Activated T-cell treated with anti-CD3 and anti-CD28 coated beads, Interleukin-2, amount 50 U/mL, for 1 hour (primary cell): ENCODE results near the gene GET3.
"Not testable (repeated sequence)": the region's sequence is repeated elsewhere in the genome, so short reads cannot be mapped to it uniquely, and the experiment has no call there.

ENCODE experiments used
- DNase-seq: peaks from one replicate; pipeline ENCODE4 v3.0.0-alpha.2; 2020

The GET3 gene

DNA sequence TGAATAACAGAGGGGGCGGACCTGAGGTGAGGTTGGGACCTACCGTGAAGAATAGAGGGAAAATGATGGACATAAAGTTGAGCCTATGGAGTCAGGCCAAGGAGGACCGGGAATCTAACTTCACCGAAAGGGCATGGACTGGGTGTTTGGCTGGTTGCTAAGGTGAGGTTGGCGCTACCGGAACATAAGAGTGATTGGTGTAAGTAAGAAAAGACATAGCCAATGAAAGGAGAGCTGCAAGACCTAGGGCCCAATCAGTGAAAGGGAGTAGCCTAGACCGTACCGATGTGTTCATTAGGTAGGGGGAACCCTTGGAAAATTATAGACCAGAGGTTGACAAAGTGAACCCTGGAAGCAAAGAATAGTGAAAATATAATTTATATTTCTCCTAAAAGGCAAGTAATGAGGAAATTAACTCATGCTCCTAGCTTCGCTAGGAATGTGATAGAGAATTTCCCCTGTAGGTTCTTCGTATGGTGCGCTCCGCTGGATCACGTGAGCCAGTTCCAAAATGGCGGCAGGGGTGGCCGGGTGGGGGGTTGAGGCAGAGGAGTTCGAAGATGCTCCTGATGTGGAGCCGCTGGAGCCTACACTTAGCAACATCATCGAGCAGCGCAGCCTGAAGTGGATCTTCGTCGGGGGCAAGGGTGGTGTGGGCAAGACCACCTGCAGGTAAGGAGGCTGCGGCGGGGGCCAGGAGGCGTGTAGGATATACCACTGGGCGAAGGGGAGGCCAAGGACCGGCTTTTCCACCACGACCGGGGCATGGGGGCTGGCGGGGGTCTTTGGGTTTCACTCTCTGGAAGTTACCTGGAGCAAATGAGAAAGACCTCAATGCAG is at the start of gene GET3:
TSS of gene GET3 (plus strand) at position 503 of the 840 bp plus-strand sequence. CDS start at position 512, 9 bp downstream.
- DNase-seq, result peak; percentile 75

DNA sequence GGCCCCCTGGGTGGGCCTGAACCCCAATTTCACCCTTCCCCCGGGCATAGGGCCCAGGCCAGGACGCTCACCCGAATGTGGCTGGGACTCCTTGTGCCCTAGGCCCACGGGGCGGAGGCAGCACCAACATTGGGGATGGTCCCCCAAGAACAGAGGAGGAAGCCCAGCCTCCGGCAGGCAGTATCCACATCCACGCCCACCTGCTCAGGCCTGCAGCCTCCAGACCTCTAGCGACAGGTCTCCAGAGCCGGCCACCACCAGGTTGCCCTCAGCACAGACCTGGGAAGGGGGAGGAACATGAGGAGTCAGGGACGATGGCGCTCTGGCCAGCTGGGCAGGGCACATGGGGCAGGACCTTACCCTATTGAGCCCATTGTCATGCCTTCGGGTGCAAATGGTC is 48.3 kb upstream of the GET3 start:
- no peak for DNase-seq

DNA sequence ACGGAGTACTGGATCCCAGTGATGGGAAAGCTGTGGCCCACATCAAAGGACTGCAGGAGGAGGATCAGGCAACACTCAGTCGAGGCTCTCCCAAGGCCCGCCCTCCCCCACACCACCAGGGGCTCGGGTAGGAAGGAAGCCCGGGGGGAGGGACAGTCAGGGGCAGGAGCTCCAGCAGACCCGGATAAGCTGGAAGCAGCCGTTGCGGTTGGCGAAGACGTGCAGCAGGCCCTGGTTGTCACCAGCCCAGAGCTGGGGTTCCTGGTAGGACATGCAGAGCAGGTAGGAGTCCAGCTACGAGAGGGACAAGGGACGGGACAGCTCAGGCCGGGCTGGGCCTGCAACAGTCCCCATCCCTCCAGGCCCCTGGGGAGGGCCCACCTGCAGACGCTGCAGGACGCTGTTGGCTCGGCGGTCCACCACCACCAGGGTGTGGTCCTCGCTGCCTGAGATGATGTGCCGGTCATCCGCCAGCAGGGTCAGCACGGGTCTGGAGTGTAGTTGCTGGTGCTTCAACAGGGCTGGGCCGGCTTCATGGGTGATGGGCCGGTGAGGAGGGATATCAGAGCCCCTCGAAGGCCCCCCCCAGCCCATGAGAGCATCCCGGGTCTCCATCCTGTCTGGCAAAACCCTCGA is 47.6 kb upstream of the GET3 start:
- DNase-seq, result no peak

DNA sequence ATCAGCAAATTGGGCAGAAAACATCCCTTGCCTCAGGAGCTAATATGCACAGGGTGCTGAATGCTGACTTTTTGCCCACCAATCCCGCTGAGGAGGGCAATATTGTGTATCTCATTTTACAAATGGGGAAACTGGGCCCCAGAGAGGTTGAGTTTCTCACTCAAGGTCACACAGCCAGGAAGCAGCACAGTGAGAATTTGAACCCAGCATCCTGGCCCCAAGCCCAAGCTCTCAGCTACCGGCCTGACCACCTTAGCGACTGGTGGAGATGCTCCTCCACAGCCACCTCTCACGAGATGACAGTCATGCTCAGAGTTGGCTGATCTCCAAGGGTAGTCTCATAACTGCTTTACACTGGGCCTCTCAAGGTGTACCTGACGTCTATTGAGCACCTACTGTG is 44.3 kb upstream of the GET3 start:
- DNase-seq, result no peak

DNA sequence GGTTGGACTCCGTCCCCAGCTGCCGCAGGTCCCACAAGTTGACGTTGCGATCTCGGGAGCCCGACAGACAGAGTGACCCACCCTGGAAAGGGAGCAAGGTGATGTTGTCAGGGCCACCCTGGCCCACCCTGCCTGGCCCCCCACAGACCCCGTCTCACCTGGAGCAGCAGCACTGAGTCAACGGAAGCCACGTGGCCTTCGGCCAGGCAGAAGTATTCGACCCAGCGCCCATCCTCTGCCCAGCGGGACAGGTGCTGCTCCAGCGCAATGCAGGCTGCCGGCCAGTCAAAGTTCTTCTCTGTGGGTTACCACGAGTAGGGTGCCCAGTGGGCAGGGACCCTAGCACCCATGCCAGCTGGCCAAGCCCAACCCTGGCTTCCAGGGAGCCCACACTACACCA is 42.7 kb upstream of the GET3 start:
- DNase-seq, result no peak

DNA sequence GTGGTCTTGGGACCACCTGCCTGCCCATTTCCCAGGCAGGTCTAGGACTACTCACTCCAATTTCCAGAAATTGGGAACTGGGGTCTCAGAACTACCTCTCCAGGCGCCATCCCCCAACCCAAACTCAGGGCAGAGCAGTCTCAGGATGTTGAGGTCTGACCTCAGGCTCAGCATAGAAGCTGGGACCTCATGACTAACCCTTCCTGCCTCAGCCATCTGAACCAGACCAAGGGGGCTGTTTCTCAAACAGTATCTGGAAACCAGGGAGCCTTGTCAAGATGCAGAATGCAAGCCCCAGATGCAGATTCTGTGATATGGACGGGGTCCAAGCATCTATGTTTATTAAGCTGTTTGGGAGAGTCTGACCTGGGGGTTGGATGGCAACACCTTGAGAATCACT is 42.2 kb upstream of the GET3 start:
- no peak for DNase-seq

DNA sequence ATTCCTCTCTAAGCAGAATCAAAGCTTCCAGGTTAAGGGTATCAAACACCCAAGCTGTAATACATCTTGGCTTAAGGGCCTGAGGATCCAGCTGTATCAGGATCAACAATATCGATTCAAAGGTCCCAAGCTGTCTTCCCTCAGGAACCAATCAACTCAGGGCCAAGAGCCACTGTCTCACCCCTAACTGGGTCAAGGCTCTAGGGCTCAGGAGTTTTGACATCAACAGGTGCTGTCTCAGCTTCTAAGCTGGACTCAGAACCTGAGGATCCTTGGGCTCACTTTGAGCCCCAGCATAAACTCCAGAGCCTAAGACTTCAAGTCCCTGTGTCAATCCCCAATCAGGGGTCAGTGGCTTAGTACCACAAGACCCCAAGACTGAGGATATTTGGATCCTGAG is 41.8 kb upstream of the GET3 start:
- DNase-seq, result no peak

DNA sequence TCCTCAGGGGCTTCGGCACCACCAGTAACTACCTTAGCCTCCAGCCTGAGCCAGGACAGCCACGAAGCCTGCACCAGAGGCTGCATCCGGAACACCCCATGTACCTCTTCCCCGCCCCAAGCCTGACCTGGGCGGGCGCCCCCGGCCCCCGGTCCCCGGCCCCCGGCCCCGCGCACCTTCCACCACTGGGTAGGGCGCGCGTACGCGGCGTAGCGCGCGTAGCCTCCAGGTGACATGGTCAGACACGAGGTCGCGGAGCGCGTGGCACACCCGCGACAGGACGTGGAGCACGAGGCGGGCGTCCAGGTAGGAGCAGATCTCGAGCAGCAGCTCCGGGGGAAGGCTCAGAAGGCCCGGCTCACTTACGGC is 41.3 kb upstream of the GET3 start:
- no peak for DNase-seq

DNA sequence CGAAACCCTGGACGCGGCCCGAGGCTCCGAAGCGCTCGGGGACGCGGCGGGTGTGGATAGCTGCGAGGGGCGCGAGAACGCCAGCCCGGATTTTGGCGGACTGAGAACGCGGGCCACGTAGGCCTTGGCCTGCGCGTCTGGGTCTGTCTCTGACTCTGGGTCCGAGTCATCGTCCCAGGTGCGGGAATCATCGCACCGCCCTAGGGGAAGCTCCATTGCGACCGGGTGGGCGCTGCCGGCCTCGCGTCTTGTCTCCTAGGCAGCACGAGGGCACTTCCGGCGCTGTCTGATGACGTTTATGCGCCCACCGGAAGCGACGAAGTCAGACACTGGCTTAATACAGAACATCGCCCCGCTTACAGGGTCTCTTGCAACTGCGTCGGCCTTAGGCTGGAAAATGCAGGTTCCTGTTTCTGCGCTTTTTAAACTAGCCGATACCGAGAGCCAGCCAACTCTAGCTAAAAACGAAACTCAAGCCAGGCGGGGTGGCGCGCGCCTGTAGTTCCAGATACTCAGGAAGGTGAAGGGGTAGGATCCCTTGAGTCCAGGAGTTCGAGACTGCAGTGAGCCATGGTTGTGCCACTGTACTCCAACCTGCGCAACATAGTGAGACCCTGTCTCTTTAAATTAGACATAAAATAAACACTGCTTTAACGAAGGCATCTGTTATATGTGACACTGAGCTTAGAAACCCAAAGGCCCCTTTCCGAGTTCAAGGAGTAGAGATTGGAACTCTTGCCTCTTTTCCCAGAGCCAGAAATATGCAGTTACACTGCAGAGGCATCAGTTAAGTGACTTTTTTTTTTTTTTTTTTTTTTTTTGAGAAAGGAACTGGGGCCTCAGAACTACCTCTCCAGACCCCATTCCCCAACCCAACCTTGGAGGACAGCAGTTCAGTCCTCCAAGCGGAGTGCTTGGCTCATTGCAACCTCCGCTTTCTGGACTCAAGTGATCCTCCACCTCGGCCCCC is 40.6 kb upstream of the GET3 start, which contains the start of gene FBXW9:
TSS of gene FBXW9 (minus strand) at position 266 of the 970 bp plus-strand sequence. CDS start at position 216, 50 bp downstream.
- DNase-seq, result peak; percentile 98

DNA sequence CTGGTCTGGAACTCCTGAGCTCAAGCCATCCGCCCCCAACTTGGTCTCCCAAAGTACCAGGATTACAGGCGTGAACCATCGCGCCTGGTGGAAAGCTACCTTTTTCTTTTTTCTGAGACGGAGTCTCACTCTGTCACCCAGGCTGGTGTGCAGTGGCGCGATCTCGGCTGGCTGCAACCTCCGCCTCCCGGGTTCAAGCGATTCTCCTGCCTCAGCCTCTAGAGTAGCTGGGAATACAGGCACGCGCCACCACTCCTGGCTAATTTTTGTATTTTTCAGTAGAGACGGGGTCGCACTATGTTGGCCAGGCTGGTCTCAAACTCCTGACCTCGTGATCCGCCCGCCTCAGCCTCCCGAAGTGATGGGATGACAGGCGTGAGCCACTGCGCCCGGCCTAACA is 39.9 kb upstream of the GET3 start:
- DNase-seq, result not testable (repeated sequence)

DNA sequence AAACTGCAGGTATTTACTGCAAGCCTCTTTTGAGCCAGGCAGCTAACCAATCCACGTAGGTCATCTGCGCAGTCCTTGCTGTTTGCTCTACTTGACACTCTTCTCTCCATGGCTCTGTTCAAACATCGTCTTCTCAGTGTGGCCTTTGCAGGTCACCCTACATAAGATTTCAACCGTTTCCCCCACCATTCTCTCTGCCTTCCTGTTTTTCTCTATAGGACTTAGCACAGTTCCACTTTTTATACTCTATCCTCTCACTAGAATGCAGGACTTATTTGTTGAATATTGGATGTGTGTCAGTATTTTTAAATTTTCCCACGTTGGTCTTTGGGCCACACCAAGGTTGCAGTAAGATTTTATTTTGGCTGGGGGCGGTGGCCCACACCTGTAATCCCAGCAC is 39.2 kb upstream of the GET3 start:
- DNase-seq, result no peak

DNA sequence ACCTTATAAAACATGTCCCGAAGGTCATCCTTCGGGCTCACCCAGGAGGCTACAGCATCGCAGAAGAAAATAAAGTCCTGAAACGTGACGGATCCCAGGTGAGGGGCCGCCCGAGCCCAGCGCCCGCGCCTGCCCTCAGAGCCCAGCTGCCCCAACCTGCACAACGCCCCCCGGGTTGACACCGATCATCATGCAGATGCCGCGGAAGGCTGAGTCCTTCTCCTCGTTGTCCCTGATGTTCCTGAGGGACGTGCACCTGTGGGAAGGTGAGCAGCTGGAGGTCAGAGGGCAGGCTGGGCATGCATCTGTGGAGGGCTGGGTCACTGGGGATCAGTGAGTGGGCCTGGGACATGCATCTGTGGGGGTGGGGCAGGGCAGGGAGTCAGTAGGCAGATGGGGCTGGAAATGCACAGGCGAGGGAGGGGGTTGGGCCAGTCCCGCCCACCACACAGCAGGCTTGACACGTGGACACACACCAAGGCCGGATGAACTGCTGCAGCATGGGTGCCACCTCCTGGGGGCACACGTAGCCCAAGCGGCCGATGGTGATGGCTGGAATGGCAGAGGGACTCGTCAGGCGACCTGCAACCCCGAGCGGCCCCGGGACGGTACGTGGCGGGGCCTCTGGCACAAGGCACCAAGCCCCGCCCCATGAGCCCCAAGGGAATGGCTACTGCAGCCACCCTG is 35.6 kb upstream of the GET3 start:
- DNase-seq, result no peak

DNA sequence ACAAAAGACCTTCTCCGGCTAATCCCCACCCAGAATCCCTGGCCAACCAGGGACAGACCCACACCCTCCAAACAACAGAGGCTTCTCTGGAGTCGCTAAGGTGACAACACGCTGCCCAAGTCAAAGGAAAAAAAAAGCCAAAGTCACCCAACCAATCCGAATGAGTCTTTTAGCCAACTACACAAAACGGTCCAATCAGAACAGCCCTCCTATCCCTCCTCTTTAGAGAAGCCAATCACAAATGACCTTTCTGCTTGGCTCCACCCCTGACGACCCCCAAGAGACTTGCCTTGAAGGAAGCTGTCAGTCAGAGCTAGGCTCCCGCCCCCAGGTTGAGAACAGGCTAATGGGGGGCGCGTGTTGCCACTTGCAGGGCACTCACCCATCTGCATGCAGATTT is 34.3 kb upstream of the GET3 start:
- no peak for DNase-seq

DNA sequence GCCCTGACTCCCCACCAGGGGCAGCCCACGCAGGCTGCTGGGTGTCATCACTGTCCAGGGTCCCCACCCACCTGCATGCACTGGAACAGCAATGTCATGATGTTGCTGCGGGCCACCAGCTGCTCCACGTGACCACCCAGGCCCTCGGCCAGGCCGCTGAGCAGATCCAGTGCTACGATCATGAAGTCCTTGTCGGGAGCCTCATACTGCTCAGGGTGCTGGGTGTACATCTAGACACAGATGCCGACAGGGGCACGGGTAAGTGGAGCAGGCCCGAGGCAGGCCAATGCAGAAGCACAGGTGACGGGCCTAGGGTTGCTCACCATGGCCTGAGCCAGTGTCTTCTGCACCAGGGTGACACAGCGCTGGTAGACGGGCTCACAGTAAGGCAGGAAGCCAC is 32.1 kb upstream of the GET3 start:
- no peak for DNase-seq

DNA sequence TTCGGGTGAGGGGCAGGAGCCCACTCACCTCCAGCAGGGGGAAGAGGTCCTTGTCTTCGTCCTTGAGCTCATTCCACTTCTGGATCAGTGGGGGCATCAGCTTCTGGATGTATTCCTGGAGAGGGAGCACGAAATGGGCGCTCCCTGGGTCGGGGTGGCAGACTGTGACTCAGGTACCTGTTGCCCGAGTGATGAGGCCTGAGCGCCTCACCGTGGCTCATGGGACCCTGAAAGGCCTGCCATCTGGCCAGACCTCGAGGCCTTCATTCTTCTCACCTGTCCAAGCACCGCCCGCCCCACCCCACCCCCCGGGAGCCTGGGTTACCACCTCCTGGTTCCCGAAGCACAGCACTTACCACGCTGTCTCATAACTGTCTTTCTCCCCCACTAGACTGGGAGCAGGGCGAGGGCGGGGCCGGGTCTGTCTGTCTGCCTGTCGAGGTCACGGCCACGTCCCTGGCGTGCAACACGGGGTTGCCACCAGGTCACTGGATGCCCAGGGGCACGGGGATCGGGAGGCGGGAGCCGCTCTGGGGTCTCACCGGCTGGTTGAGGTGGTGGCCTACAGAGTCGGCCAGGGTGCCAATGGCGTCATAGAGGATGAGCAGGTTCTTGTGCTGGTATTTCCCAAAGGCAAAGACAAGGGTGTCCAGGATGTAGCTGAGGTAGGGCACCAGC is 31.5 kb upstream of the GET3 start:
- no peak for DNase-seq

DNA sequence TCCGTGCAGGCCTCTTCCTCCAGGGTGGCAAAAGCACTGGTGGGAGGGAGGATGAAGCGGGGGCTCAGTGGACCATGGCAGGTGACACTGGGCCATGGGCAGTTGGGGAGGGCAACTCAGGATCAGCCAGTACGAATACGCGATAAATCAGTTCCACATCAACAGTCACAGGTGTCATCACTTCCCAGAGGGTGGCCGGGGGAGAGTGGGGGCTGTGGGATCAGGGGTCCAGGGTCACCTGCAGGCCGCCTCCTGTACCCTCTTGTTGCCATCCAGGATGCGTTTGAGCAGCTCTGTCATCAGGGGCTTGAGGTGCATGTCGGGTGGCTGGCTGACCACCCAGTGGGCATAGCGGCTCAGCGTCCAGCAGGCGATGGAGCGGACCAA is 31.0 kb upstream of the GET3 start:
- no peak for DNase-seq

DNA sequence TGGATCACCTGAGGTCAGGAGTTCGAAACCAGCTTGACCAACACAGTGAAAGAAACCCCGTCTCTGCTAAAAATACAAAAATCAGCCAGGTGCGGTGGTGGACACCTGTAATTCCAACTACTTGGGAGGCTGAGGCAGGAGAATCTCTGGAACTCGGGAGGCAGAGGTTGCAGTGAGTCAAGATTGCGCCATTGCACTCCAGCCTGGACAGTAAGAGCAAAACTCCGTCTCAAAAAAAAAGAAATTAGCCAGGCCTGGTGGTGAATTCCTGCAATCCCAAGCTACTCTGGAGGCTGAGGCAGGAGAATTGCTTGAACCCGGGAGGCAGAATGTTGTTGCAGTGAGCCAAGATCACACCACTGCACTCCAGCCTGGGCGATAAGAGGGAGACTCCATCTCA is 28.7 kb upstream of the GET3 start:
- no peak for DNase-seq

DNA sequence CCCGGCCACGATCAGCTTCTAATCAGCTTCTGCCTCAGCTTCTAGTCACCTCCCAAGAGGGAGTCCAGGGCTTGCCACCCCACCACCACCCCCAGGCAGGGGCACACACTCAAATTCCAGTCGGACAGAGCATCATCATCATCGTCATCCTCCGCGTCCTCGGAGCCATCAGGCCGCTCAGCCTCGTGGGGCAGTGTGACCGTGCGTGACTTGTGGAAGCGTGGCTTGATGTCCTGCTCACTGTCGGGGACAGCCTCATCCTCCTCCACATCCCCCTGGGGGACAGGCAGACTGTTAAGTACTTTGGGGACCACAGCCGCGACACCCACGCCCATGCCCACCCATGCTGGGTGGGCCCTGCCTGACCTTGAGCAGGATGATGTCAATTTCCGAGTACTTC is 26.1 kb upstream of the GET3 start:
- no peak for DNase-seq

DNA sequence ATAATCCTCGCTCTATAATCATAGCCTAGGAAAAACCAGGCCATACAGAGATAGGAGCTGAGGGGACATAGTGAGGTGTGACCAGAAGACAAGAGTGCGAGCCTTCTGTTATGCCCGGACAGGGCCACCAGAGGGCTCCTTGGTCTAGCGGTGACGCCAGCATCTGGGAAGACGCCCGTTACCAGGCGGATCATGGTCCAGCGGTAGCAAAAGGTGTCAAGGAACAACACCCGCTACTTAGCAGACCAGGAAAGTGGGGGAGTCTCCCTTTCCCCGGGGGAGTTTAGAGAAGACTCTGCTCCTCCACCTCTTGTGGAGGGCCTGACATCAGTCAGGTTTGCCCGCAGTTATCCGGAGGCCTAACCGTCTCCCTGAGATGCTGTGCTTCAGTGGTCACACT is 25.2 kb upstream of the GET3 start:
- peak; percentile 33 for DNase-seq

DNA sequence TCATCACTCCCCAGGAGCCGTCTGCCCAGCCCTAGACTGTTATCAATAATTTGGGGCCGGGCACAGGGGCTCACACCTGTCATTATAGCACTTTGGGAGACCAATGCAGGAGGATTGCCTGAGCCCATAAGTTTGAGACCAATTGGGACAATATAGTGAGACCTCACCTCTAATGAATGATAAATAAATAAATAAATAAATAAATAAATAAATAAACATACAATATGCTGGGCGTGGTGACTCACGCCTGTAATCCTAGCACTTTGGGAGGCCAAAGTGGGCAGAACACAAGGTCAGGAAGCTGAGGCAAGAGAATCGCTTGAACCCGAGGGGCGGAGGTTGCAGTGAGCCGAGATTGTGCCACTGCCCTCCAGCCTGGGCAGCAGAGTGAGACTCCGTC is 24.0 kb upstream of the GET3 start:
- not testable (repeated sequence) for DNase-seq

DNA sequence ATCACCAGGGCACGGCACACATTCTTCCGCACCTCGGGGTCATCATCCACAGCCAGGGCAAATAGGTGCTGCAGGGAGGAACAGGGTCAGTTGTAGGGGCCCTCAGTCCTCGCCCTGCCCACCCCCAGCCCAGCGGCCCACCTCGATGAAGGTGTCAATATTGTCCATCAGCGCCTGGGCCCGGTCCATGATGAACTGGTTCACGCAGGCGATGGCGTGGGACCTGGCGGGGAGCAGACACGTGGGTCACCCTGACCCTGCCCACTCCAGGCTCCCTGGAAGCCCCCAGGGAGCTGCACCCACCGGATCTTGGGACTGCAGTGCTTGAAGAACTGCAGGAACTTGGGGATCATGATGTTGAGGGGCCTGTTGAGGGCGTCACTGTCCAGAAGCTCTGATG is 22.2 kb upstream of the GET3 start:
- no peak for DNase-seq

DNA sequence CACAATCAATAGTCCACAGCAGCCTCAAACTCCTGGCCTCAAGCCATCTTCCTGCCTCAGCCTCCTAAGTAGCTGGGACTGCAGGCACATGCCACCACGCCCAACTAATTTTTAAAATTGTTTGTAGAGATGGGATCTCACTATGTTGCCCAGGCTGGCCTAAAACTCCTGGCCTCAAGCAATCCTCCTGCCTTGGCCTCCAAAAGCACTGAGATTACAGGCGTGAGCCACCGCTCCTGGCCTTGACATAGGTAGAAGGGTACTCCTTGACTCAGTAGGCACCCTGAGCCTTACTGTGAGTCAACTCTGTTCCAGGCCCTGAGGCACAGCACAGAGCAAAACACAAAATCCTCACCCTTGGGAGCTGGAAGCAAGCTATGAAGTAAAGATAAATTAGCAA is 21.4 kb upstream of the GET3 start:
- no peak for DNase-seq
